Duodenal mucosa (tissue), 2 donors: ENCODE measurements around the gene TMTC2.

Experiments
- H3K27ac ChIP-seq: one replicate; pipeline ENCODE4 v1.7.0; 2013; ENCODE audit warnings: low read depth, low read length
- H3K27me3 ChIP-seq, 2 donors: one replicate each; pipeline ENCODE4 v1.7.0; 2013; ENCODE audit warnings: low read length in 2 of 2, control low read depth in 1 of 2; ENCODE audit not compliant: insufficient read depth in 2 of 2, control insufficient read depth in 1 of 2
- H3K36me3 ChIP-seq, 2 donors: one replicate each; pipeline ENCODE4 v1.7.0; 2013; ENCODE audit warnings: low read length in 2 of 2, control low read depth in 1 of 2; ENCODE audit not compliant: insufficient read depth in 2 of 2, control insufficient read depth in 1 of 2
- H3K4me1 ChIP-seq, 2 donors: one replicate each; pipeline ENCODE4 v1.7.0; 2013; ENCODE audit warnings: low read length in 2 of 2, control low read depth in 1 of 2; ENCODE audit not compliant: insufficient read depth in 2 of 2, control insufficient read depth in 1 of 2
- H3K4me3 ChIP-seq, 2 donors: one replicate each; pipeline ENCODE4 v1.7.0; 2013; ENCODE audit warnings: low read length in 2 of 2, low read depth in 1 of 2
- H3K9ac ChIP-seq, 2 donors: one replicate each; pipeline ENCODE4 v1.7.0; 2013; ENCODE audit warnings: low read length in 2 of 2, low read depth in 1 of 2
- H3K9me3 ChIP-seq, 2 donors: one replicate each; pipeline ENCODE4 v1.7.0; 2013; ENCODE audit warnings: low read length in 2 of 2, control low read depth in 1 of 2; ENCODE audit not compliant: control insufficient read depth in 1 of 2

Gene TMTC2

DNA sequence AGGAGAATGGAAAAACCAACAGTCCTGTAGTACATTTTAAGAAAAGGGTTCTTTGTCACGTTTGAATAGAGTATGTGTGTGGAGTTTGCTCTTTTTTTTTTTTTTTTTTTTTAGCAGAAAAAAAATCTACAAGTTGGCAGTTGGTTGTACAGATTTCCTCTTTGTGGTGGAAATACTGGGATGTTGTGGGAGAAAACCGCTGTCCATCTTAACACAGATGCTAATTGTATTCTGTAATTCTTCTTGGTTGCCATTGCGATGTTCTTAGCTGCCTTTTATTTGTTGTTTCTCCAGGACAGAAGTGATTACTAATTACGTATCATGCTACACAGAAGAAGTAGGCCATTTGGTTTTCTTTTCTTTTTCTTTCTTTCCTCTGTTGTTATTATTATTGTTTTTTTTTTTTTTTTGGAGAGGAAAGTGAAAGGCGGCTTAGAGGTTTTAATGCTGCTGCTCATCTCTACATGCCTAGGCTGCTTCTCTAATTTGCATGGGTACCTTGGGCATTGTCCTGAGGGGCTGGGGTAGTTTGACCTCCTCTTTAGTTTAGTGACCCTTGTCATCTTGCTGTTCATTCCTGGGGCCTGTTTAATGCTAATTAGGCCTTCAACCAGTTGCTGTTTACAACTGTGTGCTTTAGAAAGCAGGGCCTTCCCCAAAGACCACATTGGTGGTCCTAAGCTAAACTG lies 94.7 kb downstream of the TMTC2 start:
- Histone ChIP-seq H3K9ac (no peak overlapping the region), H3K4me3 (no peak overlapping the region), H3K36me3 (no peaks in the 10 kb centered on the region), H3K27me3 (no peaks in the 10 kb centered on the region), H3K9me3 (no peaks in the 10 kb centered on the region), H3K27ac (no peak overlapping the region), H3K4me1 (no peaks in the 10 kb centered on the region)

DNA sequence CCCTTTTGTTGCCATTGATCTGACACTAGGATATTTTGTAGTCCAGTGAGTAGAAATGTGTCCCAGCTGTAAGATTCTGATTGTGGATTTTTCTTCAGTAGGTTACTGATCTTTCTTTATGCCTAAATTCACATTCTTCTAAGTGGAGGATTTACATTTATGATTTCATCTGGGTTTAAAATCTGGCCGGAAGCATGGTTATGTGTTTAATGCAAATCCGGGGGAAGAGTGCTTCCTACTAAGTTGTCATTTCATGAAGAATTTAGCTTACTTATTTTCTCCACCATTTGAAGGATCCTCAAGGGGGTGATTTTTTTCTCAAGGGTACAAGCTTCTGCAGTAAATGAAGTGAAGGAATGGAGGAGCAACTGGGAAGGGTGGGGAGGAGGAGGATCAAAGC lies 96.7 kb downstream of the TMTC2 start:
- H3K27ac ChIP-seq: no peak overlapping the region
- H3K9me3 ChIP-seq: no peaks in the 10 kb centered on the region
- H3K4me3 ChIP-seq: no peak overlapping the region
- no peaks in the 10 kb centered on the region for H3K36me3 ChIP-seq
- no peaks in the 10 kb centered on the region for H3K4me1 ChIP-seq
- H3K9ac ChIP-seq: no peak overlapping the region
- H3K27me3 ChIP-seq: no peaks in the 10 kb centered on the region

DNA sequence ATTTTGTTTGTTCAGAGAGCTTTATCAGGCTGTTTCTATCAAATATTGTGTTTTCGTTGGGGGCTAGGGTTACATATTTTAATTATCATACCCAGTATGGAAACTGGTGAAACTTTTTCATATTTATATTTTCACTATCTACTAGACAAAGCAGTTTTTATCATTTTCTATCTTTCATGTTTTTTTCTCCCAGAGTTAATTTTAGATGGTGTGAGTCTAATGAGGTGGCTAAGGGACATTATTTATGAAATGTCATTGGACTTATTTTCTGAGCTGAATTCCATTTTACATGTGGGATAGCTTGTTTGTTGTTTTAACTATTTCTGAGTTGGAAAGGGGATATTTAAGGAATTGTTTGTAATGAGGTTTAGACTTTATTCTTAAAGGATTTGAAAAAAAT lies 100.3 kb downstream of the TMTC2 start:
- Histone ChIP-seq H3K4me1 (no peaks in the 10 kb centered on the region), H3K9me3 (no peaks in the 10 kb centered on the region), H3K9ac (no peak overlapping the region), H3K27ac (no peak overlapping the region), H3K4me3 (no peak overlapping the region), H3K36me3 (no peaks in the 10 kb centered on the region), H3K27me3 (no peaks in the 10 kb centered on the region)

GRCh38 chr12:82788594-82788993 lies 101.9 kb downstream of the TMTC2 start:
- Histone ChIP-seq H3K9ac (no peak overlapping the region), H3K4me1 (no peaks in the 10 kb centered on the region), H3K27me3 (no peaks in the 10 kb centered on the region), H3K36me3 (no peaks in the 10 kb centered on the region), H3K4me3 (no peak overlapping the region), H3K9me3 (no peaks in the 10 kb centered on the region), H3K27ac (no peak overlapping the region)

- Histone ChIP-seq H3K36me3 (no peaks in the 10 kb centered on the region), H3K4me1 (no peaks in the 10 kb centered on the region), H3K9ac (no peak overlapping the region), H3K27me3 (no peaks in the 10 kb centered on the region), H3K4me3 (no peak overlapping the region), H3K9me3 (no peaks in the 10 kb centered on the region), H3K27ac (no peak overlapping the region)
These were observed 103.0 kb downstream of the TMTC2 start for GRCh38 chr12:82789674-82790073.

DNA sequence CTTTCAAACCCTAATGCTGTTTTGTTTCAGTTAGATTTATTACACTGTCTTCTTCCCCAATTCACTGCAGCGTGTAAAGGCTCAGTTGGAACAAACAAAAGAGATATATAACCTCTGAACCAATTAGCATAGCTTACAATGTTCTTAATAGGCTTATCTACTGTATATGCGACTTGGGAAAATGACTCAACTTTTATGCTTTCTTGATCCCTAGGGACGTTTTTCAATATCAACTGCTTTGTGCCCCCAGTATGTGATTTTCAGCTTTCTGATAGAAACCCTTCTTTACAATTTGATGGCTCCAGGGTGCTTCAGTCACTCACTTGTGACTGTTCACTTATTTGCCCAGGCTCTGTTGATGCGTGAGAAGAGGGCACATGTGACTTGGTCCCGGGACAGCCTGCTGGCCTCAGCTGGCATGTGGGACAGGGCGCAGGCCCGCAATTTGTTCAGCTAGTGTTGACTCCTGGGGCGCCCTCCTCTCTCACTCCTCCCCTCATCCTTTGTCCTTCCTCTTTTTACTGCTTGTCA lies 107.1 kb downstream of the TMTC2 start:
- Histone ChIP-seq H3K4me1 (no peaks in the 10 kb centered on the region), H3K9ac (no peak overlapping the region), H3K27me3 (no peaks in the 10 kb centered on the region), H3K4me3 (no peak overlapping the region), H3K36me3 (no peaks in the 10 kb centered on the region), H3K27ac (no peak overlapping the region), H3K9me3 (no peaks in the 10 kb centered on the region)

- Histone ChIP-seq H3K9me3 (no peaks in the 10 kb centered on the region), H3K27me3 (no peaks in the 10 kb centered on the region), H3K36me3 (no peaks in the 10 kb centered on the region), H3K27ac (no peak overlapping the region), H3K9ac (no peak overlapping the region), H3K4me1 (no peaks in the 10 kb centered on the region), H3K4me3 (no peak overlapping the region)
These were observed 110.8 kb downstream of the TMTC2 start for GRCh38 chr12:82797480-82797879.

DNA sequence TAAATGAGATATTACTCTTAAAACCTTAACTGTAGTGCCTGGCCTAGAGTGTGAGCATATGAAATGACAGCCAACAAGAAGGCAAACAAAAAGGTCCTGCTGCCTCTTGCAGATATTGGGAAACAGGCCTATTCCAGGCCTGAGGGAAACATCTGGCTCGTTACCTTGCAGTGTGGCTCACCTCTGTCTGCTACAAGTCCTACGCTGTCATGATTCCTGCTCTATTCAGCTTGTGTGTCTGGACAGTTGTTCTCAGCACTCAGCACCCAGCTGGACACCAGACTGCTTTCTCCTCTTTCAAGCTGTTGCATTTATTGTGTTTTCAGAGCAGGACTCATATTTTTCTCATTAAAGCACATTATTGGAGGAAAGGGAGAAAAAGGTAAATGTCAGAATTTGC lies 113.5 kb downstream of the TMTC2 start:
- Histone ChIP-seq H3K4me1 (no peaks in the 10 kb centered on the region), H3K27ac (no peak overlapping the region), H3K4me3 (no peak overlapping the region), H3K27me3 (no peaks in the 10 kb centered on the region), H3K9ac (no peak overlapping the region), H3K36me3 (no peaks in the 10 kb centered on the region), H3K9me3 (no peaks in the 10 kb centered on the region)

GRCh38 chr12:82801951-82802610 lies 115.4 kb downstream of the TMTC2 start:
- Histone ChIP-seq H3K36me3 (no peaks in the 10 kb centered on the region), H3K27me3 (no peaks in the 10 kb centered on the region), H3K27ac (no peak overlapping the region), H3K9ac (no peak overlapping the region), H3K4me3 (no peak overlapping the region), H3K9me3 (no peaks in the 10 kb centered on the region), H3K4me1 (no peaks in the 10 kb centered on the region)

DNA sequence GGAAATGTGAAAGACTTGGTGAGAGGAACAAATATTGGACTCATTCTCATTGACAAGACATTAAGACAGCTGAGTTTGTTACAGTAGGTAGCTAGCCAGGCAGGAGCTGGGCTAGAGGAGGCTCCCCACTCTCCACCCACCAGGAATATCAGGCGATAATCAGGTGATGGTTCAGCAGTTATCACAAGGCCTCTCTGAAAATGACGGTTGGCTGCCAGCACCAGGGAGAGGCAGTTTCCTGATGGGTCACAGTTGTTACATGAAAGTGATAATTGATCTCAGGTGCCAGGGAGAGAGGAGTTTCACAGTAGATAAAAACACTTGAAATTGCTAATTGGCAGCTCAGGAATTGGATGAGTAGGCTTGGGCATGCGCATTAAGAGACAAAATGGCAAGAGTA lies 116.5 kb downstream of the TMTC2 start:
- Histone ChIP-seq H3K9me3 (no peaks in the 10 kb centered on the region), H3K27ac (no peak overlapping the region), H3K9ac (no peak overlapping the region), H3K36me3 (no peaks in the 10 kb centered on the region), H3K4me3 (no peak overlapping the region), H3K4me1 (no peaks in the 10 kb centered on the region), H3K27me3 (no peaks in the 10 kb centered on the region)
